PFSK-1 (cell line): Measurements from ENCODE around the gene CIITA.

Experiments used
- FOXP2 ChIP-seq: optimal IDR thresholded peaks from 2 replicates; pipeline ENCODE3; 2011; ENCODE audit warnings: borderline replicate concordance, control low read depth, inconsistent platforms; ENCODE audit not compliant: insufficient read depth; ENCODE audit errors: extremely low read length, extremely low read depth
- POLR2AphosphoS5 ChIP-seq: IDR thresholded peaks from 2 replicates; pipeline ENCODE4 v1.6.1; 2012; ENCODE audit warnings: low read depth, mild to moderate bottlenecking, control low read depth, low read length, moderate library complexity
- SIN3A ChIP-seq: IDR thresholded peaks from 2 replicates; pipeline ENCODE4 v1.6.1; 2012; ENCODE audit warnings: mild to moderate bottlenecking, low read length, moderate library complexity, borderline replicate concordance; ENCODE audit not compliant: insufficient read depth
- TAF1 ChIP-seq: IDR thresholded peaks from 2 replicates; pipeline ENCODE4 v1.6.1; 2012; ENCODE audit warnings: low read length, control low read depth, borderline replicate concordance; ENCODE audit not compliant: insufficient read depth
- TF ChIP-seq, protein P1 (sequence below), 2 experiments: IDR thresholded peaks; 2 replicates each; pipeline versions ENCODE4 v1.6.1 to v1.8.0; 2011 to 2012; ENCODE audit warnings: low read depth in 2 of 2, low read length in 2 of 2, control low read depth in 1 of 2, inconsistent platforms in 1 of 2, mild to moderate bottlenecking in 1 of 2, moderate library complexity in 1 of 2; ENCODE audit not compliant: insufficient read depth in 1 of 2

Gene CIITA

DNA sequence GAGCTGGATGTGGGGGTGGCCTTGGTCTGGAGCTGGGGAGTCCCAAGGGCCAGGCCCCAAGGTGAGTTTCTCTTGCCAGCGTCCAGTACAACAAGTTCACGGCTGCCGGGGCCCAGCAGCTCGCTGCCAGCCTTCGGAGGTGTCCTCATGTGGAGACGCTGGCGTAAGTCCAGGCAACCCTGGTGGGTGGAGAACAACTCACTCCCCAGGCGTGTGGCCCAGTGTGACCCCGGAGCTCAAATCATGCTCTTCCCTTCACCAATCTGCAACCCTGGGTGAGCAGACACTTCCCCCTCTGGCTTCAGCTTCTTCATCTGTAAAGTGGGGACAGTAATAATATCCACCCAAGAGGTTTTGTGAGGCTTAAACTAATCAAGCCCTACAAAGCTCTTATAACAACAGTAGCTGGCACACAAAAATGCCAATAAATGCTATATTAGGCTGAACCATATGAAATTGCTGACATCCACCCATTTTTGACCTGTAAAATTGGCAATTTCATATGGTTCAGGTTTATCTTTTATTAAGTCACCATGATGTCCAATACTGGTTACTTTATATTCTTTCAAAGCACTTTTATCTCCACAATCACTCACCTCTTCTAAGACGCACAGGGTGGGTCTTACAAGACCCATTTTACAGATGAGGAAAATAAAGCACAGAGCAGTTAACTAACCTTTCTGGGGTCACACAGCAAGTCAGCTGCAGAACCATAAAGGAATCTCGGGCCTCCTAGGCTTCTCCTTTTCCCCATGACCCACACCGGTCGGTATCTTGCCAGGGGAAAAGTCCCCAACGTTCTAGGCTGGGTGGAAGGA, 45.5 kb downstream of the CIITA start:
- TF ChIP-seq SIN3A (no peak), FOXP2 (no peak), TAF1 (no peak)

DNA sequence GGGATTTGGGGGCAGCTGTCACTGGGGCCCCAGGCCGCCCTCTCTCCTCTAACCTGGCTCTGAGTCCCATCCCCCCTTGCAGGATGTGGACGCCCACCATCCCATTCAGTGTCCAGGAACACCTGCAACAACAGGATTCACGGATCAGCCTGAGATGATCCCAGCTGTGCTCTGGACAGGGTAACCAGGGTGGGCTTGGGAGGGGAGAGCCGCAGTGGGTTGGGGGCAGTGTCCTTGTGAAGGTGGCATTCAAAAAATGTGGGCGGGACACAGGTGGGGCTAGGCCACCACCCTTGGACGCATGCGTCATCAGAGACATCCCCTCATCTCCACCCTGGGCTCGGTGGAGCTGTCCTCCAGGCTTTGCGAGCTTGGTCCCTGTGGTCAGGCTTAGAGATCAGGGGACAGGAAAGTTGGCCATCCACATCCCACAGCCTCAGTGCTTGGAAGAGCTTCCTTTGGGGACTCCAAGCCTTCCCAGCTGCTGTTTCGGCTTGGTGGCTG, 46.2 kb downstream of the CIITA start:
- TF ChIP-seq SIN3A: no peak
- TF ChIP-seq, protein P1, sequence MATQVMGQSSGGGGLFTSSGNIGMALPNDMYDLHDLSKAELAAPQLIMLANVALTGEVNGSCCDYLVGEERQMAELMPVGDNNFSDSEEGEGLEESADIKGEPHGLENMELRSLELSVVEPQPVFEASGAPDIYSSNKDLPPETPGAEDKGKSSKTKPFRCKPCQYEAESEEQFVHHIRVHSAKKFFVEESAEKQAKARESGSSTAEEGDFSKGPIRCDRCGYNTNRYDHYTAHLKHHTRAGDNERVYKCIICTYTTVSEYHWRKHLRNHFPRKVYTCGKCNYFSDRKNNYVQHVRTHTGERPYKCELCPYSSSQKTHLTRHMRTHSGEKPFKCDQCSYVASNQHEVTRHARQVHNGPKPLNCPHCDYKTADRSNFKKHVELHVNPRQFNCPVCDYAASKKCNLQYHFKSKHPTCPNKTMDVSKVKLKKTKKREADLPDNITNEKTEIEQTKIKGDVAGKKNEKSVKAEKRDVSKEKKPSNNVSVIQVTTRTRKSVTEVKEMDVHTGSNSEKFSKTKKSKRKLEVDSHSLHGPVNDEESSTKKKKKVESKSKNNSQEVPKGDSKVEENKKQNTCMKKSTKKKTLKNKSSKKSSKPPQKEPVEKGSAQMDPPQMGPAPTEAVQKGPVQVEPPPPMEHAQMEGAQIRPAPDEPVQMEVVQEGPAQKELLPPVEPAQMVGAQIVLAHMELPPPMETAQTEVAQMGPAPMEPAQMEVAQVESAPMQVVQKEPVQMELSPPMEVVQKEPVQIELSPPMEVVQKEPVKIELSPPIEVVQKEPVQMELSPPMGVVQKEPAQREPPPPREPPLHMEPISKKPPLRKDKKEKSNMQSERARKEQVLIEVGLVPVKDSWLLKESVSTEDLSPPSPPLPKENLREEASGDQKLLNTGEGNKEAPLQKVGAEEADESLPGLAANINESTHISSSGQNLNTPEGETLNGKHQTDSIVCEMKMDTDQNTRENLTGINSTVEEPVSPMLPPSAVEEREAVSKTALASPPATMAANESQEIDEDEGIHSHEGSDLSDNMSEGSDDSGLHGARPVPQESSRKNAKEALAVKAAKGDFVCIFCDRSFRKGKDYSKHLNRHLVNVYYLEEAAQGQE (IDR thresholded peaks at IDR 0.05; ENCODE audit: insufficient read depth in 1 of 2, low read depth in 2 of 2, low read length in 2 of 2): no peak
- no peak for TF ChIP-seq FOXP2
- no peak for TF ChIP-seq TAF1
- no peak for TF ChIP-seq POLR2AphosphoS5

GRCh38 chr16:10923650-10924214, 46.7 kb downstream of the CIITA start:
- no peak for TF ChIP-seq POLR2AphosphoS5
- TF ChIP-seq SIN3A: no peak
- TF ChIP-seq TAF1: no peak
- no peak for TF ChIP-seq FOXP2
- TF ChIP-seq, protein P1 (IDR thresholded peaks at IDR 0.05; ENCODE audit: insufficient read depth in 1 of 2, low read depth in 2 of 2, low read length in 2 of 2): no peak

DNA sequence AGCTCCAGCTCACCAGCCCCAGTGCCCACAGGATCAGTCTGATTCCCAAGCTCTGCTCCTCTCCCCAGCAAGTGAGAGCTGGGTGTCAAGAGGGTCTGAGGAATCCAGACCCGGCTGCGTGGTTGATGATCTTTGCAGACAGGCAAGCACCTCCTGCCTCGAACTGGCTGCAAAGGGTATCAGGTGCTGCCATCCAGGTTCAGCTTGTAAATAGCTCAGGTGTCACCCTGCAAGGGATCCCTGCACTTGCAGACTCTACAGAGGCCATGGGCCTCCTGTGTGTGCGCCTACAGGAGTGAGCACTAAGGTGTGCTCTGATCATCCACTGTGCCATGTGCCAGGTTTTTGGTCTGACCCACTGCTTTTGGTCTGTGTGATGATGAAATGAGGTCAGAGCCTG, 49.1 kb downstream of the CIITA start:
- TF ChIP-seq FOXP2 (no peak), TAF1 (no peak), POLR2AphosphoS5 (no peak), SIN3A (no peak)
- TF ChIP-seq, protein P1 (IDR thresholded peaks at IDR 0.05; ENCODE audit: insufficient read depth in 1 of 2, low read depth in 2 of 2, low read length in 2 of 2): no peak

DNA sequence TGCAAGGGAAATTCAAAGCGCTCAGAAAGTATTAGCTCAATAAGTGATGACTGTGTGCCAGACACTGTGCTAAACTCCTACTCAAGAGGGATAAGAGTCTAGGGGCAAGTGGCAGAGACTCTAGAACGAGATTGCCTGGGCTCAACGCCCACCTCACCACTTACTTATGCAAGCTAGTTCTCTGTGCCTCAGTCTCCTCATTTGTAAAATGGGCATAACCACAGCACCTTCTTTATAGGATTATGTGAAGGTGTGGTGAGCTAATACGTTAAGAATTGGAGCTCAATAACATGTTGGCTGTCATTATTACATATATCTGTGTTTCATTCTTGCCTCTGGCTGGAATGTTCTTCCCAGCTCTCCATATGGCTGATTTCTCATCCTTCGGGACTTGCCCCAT, 49.9 kb downstream of the CIITA start:
- TF ChIP-seq FOXP2 (no peak), SIN3A (no peak), TAF1 (no peak), POLR2AphosphoS5 (no peak)
- TF ChIP-seq, protein P1 (IDR thresholded peaks at IDR 0.05; ENCODE audit: insufficient read depth in 1 of 2, low read depth in 2 of 2, low read length in 2 of 2): no peak
